ENCODE data around the gene FGF14.

The FGF14 gene

DNA sequence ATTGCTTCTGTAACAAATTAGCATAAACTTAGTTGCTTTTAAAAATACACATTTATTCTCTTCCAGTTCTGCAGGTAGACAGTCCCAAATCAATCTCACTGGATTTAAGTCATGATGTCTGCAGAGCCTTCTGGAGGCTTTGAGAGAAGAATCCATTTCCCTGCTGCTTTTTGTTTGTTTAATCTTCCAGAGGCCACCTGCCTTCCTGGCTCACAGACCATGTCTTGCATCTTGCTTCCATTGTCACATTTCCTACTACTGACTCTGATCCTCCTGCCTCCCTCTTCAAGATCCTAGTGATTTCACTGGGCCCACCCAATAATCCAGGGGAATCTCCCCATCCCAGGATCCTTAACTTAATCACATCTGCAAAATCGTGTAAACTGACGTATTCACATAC lies 476.1 kb downstream of the FGF14 start:
- no peak for DNase-seq
- in situ Hi-C loops (cut with HindIII; ENCODE audit: low pct_ligation_motif_present, low sequenced_read_pairs) = no loop called here

DNA sequence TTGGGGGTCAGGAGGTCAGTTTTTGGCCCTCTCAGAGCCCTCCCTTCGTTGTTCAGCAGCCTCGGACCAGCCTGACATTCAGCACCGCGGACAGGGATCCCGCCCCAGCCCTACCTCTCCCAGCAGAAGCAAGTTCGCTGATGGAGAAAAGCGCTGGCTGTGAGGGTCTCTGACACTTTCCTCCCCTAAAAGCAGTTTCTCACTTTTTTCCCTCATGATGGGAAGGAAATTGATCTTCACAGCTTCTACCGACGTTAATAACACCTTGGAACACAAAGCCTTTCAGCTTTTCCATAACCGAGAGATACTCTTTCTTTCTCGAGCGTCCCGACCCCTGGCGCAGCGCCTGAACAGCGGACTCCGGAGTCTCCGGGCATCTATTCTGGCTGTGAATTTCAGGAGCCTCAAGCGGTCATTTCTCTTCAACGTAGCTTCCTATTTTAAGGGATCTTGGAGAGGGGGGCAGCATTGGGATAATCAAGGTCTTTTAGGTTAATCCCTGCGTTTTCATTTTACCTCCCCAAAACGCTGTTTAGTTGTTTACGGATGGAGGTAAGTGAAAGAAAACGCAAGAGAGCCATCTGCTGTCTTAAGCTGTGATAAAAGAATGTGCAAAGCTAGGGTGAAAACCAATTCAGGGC lies 482.2 kb downstream of the FGF14 start:
- Histone ChIP-seq H3K27me3 (replicated peaks) (peaks cover 46% of the 10 kb centered on the region), H3K4me3 (ENCODE audit: low read depth, low read length) (peak overlapping the region; percentile 34), H3K27ac (no peak overlapping the region), H3K36me3 (replicated peaks) (no peaks in the 10 kb centered on the region)
- TF ChIP-seq, protein P1, sequence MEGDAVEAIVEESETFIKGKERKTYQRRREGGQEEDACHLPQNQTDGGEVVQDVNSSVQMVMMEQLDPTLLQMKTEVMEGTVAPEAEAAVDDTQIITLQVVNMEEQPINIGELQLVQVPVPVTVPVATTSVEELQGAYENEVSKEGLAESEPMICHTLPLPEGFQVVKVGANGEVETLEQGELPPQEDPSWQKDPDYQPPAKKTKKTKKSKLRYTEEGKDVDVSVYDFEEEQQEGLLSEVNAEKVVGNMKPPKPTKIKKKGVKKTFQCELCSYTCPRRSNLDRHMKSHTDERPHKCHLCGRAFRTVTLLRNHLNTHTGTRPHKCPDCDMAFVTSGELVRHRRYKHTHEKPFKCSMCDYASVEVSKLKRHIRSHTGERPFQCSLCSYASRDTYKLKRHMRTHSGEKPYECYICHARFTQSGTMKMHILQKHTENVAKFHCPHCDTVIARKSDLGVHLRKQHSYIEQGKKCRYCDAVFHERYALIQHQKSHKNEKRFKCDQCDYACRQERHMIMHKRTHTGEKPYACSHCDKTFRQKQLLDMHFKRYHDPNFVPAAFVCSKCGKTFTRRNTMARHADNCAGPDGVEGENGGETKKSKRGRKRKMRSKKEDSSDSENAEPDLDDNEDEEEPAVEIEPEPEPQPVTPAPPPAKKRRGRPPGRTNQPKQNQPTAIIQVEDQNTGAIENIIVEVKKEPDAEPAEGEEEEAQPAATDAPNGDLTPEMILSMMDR (IDR thresholded peaks at IDR 0.05; ENCODE audit: low read depth, low read length, missing control alignments) = peak; percentile 23
- in situ Hi-C loops (cut with HindIII; ENCODE audit: low pct_ligation_motif_present, low sequenced_read_pairs) = loop anchor here (25.0 kb wide), 1 partner anchor 132 kb away; no protein-coding TSS in a partner anchor
- peak; percentile 40 for DNase-seq

More for the DNA sequence above, 476.1 kb downstream of the FGF14 start:
- Histone ChIP-seq H3K36me3 (replicated peaks) (no peaks in the 10 kb centered on the region), H3K4me3 (ENCODE audit: low read depth, low read length) (no peak overlapping the region), H3K27ac (no peak overlapping the region), H3K27me3 (replicated peaks) (peaks cover 2% of the 10 kb centered on the region)
- TF ChIP-seq, protein P1 (IDR thresholded peaks at IDR 0.05; ENCODE audit: low read depth, low read length, missing control alignments) = no peak

DNA sequence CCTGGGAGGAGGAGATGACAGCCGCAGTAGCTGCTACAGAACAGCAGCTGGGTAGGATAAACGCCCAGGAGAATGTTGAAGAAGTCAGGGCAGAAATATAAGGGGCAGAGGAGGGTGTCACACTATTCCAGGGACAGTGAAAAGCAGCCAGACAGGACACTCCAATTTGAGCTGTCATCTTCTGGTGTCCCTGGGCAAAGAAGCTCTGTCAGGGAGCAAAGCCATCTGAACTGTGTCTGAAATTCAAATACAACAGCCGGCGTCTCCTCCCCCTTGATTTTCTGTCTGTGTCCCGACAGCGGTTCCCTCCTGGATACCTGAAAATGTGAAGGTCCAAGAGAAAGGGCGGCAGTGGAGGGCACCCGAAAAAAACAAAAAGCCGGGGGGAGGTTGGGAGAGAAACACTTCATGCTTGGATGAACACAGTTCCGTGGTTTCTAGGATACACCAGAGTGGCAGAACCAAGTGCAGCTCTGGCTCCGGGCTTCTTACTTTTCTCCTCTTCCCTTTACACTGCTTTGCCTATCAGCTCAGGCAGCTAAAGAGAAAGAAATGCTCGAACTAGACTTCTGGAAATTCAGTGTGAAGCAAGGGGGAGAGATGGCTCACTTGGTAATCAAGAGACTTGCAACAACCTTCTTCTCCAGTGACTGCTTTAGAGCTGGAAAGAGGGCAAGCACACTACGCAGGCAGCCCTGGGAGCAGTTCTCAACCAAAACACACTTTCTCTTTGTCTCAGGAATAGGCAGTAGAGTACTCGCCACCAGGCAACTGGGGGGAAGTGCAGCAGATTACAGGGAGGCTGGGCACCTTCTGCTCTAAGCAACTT lies 483.8 kb downstream of the FGF14 start:
- Histone ChIP-seq H3K4me3 (ENCODE audit: low read depth, low read length) (no peak overlapping the region), H3K27ac (no peak overlapping the region), H3K36me3 (replicated peaks) (no peaks in the 10 kb centered on the region), H3K27me3 (replicated peaks) (peaks cover 51% of the 10 kb centered on the region)
- no peak for DNase-seq
- in situ Hi-C loops (cut with HindIII; ENCODE audit: low pct_ligation_motif_present, low sequenced_read_pairs) = loop anchor here (25.0 kb wide), 1 partner anchor 131 kb away; no protein-coding TSS in a partner anchor
- TF ChIP-seq, protein P1 (IDR thresholded peaks at IDR 0.05; ENCODE audit: low read depth, low read length, missing control alignments) = no peak

DNA sequence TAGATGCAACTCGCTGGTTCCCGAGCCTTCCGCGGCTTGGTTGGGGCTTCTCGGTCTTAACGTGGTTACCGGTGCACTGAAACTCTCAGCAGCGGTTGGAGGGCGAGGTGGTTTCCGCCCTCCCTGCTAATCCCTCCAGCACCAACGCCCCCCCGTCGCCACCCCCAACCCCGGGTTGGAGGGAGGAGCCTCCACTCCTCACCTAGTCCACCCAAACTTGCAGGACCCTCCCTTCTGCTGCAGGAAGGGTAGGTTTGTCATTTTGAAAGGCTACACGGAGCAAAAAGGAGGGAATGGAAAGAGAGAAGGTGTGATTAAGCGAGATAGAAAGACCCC lies 484.4 kb downstream of the FGF14 start:
- H3K27me3 ChIP-seq (replicated peaks) = peaks cover 51% of the 10 kb centered on the region
- no peaks in the 10 kb centered on the region for H3K36me3 ChIP-seq (replicated peaks)
- TF ChIP-seq, protein P1 (IDR thresholded peaks at IDR 0.05; ENCODE audit: low read depth, low read length, missing control alignments) = no peak
- no peak overlapping the region for H3K27ac ChIP-seq
- no peak for DNase-seq
- in situ Hi-C loops (cut with HindIII; ENCODE audit: low pct_ligation_motif_present, low sequenced_read_pairs) = loop anchor here (25.0 kb wide), 1 partner anchor 130 kb away; no protein-coding TSS in a partner anchor
- no peak overlapping the region for H3K4me3 ChIP-seq (ENCODE audit: low read depth, low read length)

DNA sequence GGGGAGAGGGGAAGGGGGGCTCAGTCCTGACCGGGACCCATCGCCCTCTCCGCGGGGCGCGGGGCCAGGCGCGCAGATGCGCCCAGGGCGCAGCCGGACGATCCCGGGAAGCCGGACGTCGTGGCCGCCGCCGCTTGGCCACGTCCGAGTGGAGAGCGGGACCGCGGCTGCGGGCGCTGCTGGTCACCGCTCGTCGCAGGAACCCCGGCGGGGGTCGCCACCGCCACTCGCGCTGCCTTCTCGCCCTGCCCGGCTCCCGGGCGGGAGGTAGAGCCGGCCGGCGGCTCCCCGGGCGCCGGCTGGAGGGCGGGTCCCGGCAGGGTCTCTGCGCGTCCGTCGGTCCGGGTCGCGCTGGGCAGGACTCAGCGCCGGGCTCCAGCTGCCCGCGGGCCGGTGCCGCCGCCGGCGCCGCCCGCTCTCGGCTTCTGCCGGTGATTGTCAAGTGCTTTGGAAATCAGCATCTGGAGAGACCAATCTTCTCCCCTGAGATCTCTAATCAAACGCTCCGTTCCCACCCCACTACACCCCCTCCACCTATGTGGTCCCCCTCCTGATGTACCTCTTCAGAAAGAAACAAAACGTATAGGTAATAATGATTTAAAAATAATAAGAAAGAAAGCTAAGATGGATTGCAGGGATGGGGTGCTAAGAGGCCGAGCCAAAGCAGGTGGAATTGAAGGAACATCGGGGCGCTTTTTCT lies 484.9 kb downstream of the FGF14 start:
- peak overlapping the region; percentile 30 for H3K4me3 ChIP-seq (ENCODE audit: low read depth, low read length)
- H3K36me3 ChIP-seq (replicated peaks) = no peaks in the 10 kb centered on the region
- no peak for DNase-seq
- in situ Hi-C loops (cut with HindIII; ENCODE audit: low pct_ligation_motif_present, low sequenced_read_pairs) = loop anchor here (25.0 kb wide), 1 partner anchor 130 kb away; no protein-coding TSS in a partner anchor
- peaks cover 51% of the 10 kb centered on the region for H3K27me3 ChIP-seq (replicated peaks)
- TF ChIP-seq, protein P1 (IDR thresholded peaks at IDR 0.05; ENCODE audit: low read depth, low read length, missing control alignments) = no peak
- no peak overlapping the region for H3K27ac ChIP-seq

Data from brain microvascular endothelial cell (primary cell).